RWPE2 (cell line): Measurements from ENCODE around the gene PLXNC1.

ENCODE experiments used
- ATAC-seq: fragments of 200-7000 bp; cut with Tn5 transposase; 3 replicates; pipeline ENCODE4 v1.9.1; 2021; ENCODE audit warnings: low read depth
- DNase-seq: peaks from one replicate; pipeline ENCODE4 v3.0.0-alpha.2; 2020; ENCODE audit warnings: low spot score
- H3K27ac ChIP-seq: fragments of 450-650 bp; 2 replicates; pipeline ENCODE4 v1.5.1; 2017; ENCODE audit warnings: mild to moderate bottlenecking; ENCODE audit not compliant: poor library complexity, severe bottlenecking
- H3K27me3 ChIP-seq: fragments of 250-450 bp; sonication (Bioruptor Pico); 2 replicates; pipeline ENCODE4 v1.5.1; 2021; ENCODE audit warnings: mild to moderate bottlenecking, moderate library complexity; ENCODE audit not compliant: insufficient read depth, poor library complexity, severe bottlenecking
- H3K36me3 ChIP-seq: fragments of 250-450 bp; sonication (Bioruptor Pico); 2 replicates; pipeline ENCODE4 v1.5.1; 2020; ENCODE audit warnings: low read depth, mild to moderate bottlenecking, moderate library complexity
- H3K4me1 ChIP-seq: fragments of 250-450 bp; sonication (Bioruptor Pico); 2 replicates; pipeline ENCODE4 v1.5.1; 2021; ENCODE audit warnings: mild to moderate bottlenecking, moderate library complexity; ENCODE audit not compliant: insufficient read depth, poor library complexity, severe bottlenecking
- H3K4me3 ChIP-seq: fragments of 250-450 bp; sonication (Bioruptor Pico); 2 replicates; pipeline ENCODE4 v1.5.1; 2021; ENCODE audit warnings: mild to moderate bottlenecking, moderate library complexity; ENCODE audit not compliant: severe bottlenecking
- H3K9me3 ChIP-seq: fragments of 250-450 bp; sonication (Bioruptor Pico); 2 replicates; pipeline ENCODE4 v1.5.1; 2021; ENCODE audit warnings: mild to moderate bottlenecking, moderate library complexity; ENCODE audit not compliant: severe bottlenecking
- TF ChIP-seq, protein P1 (sequence below): fragments of 450-650 bp; IDR thresholded peaks from one replicate; pipeline ENCODE4 v1.5.1; 2017; ENCODE audit warnings: mild to moderate bottlenecking, moderate library complexity; ENCODE audit not compliant: poor library complexity, severe bottlenecking

Gene PLXNC1

DNA sequence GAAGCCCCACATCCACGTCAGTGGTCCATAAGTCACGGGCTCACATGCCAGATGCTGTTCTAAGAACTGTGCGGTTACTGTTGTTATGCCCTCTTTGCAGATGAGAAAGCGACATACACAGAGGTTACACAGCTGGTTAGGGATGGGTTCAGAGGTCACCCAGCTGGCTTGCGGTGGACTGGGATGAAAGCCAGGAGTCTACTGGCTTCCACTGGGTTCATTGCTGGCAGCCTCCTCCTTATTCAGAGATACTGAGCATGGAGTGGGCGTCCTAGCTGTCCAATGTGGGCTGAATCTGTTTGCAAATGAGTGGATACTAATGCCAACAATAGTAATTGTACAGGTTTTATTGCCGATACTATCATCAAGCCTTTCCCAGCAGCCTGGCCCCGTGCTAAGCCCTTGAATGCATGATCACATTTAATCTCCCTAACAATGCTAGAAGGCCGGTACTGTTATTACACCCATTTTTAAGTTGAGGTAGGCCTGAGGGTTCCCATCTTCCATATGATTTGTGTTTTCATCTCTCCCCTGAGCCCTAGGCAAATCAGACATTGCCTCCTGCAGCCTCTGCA lies 129.1 kb downstream of the PLXNC1 start:
- Histone ChIP-seq H3K36me3 (no peaks in the 10 kb centered on the region), H3K27me3 (no peaks in the 10 kb centered on the region), H3K4me3 (no peak overlapping the region), H3K9me3 (no peaks in the 10 kb centered on the region), H3K4me1 (no peaks in the 10 kb centered on the region), H3K27ac (no peak overlapping the region)
- DNase-seq (no peak), ATAC-seq (no peak)
- TF ChIP-seq, protein P1, sequence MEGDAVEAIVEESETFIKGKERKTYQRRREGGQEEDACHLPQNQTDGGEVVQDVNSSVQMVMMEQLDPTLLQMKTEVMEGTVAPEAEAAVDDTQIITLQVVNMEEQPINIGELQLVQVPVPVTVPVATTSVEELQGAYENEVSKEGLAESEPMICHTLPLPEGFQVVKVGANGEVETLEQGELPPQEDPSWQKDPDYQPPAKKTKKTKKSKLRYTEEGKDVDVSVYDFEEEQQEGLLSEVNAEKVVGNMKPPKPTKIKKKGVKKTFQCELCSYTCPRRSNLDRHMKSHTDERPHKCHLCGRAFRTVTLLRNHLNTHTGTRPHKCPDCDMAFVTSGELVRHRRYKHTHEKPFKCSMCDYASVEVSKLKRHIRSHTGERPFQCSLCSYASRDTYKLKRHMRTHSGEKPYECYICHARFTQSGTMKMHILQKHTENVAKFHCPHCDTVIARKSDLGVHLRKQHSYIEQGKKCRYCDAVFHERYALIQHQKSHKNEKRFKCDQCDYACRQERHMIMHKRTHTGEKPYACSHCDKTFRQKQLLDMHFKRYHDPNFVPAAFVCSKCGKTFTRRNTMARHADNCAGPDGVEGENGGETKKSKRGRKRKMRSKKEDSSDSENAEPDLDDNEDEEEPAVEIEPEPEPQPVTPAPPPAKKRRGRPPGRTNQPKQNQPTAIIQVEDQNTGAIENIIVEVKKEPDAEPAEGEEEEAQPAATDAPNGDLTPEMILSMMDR = no peak

DNA sequence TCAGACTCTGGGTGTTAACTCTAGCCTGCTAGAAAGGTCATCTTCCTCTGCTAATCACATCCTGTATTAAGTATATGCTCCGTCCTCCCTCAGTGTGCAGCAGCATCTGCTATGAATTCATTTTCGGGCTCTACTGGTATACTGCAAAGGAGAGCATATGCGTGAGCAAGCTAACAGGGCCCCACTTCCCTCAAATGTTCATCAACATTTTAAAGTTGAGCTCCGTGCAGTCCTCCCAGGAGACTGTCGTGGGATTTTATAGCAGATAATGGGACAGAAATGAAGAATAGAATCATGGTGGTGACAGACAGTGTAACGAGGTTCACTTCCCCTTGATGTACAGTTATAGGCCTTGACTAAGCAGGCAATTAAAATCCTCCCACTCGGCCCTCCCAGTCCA lies 131.7 kb downstream of the PLXNC1 start:
- DNase-seq (no peak), ATAC-seq (no peak)
- no peak overlapping the region for H3K4me3 ChIP-seq

DNA sequence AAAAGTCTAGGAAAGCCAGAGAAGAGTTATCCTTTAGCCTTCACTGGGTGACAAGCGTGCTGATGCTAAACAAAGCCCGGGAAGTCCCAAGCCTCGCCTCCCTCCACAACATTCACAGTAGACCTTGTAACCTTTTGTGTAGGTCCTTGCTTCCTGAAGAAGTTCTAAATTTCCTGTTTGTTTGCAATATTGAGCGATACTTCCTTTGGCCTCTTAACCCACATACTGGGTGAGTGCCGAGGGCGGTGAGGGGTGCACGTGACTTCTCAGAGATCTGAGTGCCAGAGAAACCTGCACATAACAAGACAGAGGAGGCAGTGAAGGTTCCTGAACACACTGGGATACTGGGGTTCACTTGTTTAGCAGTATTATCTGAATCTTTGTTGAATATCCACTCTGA lies 134.3 kb downstream of the PLXNC1 start:
- Histone ChIP-seq H3K4me1 (no peaks in the 10 kb centered on the region), H3K27me3 (no peaks in the 10 kb centered on the region), H3K27ac (no peak overlapping the region), H3K9me3 (no peaks in the 10 kb centered on the region), H3K4me3 (no peak overlapping the region), H3K36me3 (no peaks in the 10 kb centered on the region)
- TF ChIP-seq, protein P1 = no peak
- DNase-seq = no peak
- ATAC-seq = no peak

More for the DNA sequence above, 131.7 kb downstream of the PLXNC1 start:
- Histone ChIP-seq H3K36me3 (no peaks in the 10 kb centered on the region), H3K27ac (no peak overlapping the region), H3K9me3 (no peaks in the 10 kb centered on the region), H3K27me3 (no peaks in the 10 kb centered on the region), H3K4me1 (no peaks in the 10 kb centered on the region)
- TF ChIP-seq, protein P1 = no peak

DNA sequence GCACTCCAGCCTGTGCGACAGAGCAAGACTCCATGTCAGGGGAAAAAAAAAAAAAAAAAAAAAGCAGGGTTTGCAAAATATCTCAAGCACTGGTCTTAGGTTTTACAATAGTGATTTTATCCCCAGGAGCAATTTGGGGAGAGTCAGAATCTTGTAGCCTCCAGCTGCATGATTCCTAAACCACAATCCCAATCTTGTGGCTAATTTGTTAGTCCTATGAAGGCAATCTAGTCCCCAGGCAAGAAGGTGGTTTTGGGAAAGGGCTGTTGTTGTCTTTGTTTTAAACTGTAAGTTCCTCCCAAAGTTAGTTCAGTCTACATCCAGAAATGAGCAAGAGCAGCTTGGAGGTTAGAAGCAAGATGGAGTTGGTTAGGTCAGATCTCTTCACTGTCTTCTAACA lies 135.7 kb downstream of the PLXNC1 start:
- H3K36me3 ChIP-seq = no peaks in the 10 kb centered on the region
- ATAC-seq (no peak), DNase-seq (no peak)
- TF ChIP-seq, protein P1 = no peak
- H3K27me3 ChIP-seq = no peaks in the 10 kb centered on the region
- no peak overlapping the region for H3K4me3 ChIP-seq
- no peaks in the 10 kb centered on the region for H3K4me1 ChIP-seq
- no peaks in the 10 kb centered on the region for H3K9me3 ChIP-seq
- no peak overlapping the region for H3K27ac ChIP-seq

- Histone ChIP-seq H3K4me1 (no peaks in the 10 kb centered on the region), H3K27ac (no peak overlapping the region), H3K36me3 (no peaks in the 10 kb centered on the region), H3K27me3 (no peaks in the 10 kb centered on the region), H3K4me3 (no peak overlapping the region), H3K9me3 (no peaks in the 10 kb centered on the region)
- peak; percentile 33; the same call in 2 of the 3 replicates for ATAC-seq
- TF ChIP-seq, protein P1 = no peak
- DNase-seq = no peak
Observed at GRCh38 chr12:94284859-94285258, 136.5 kb downstream of the PLXNC1 start.
